Naive thymus-derived CD4-positive, alpha-beta T cell (primary cell): ENCODE data around the gene EXOC1L. TPM values are rescaled to one million over a fixed set of nuclear protein-coding genes. Genes with fewer than 3 reads are reported as not detected.
A peak's percentile ranks its signal among the peaks of the same experiment; 100 is the strongest.
"Not testable (repeated sequence)": the region's sequence is repeated elsewhere in the genome, so short reads cannot be mapped to it uniquely, and the experiment has no call there.

Source experiments
- ATAC-seq: fragments of 150-1000 bp; cut with Tn5 transposase; 2 replicates; pipeline ENCODE4 v1.10.0; 2021; ENCODE audit warnings: mild to moderate bottlenecking, moderate library complexity
- CTCF ChIA-PET: fragments of 350-600 bp; sonication (Branson Sonifier 250); formaldehyde crosslinking; loops from one replicate; lab custom pipeline; 2021; ENCODE audit warnings: antibody characterized with exemption; lab: Charles Lee
- POLR2A ChIA-PET: fragments of 350-600 bp; sonication (Branson Sonifier 250); formaldehyde crosslinking; loops from one replicate; lab custom pipeline; 2021; ENCODE audit warnings: antibody characterized with exemption, inconsistent platforms; lab: Charles Lee
- DNase-seq, 9 donors: peaks; one replicate each; pipeline versions ENCODE4 v3.0.0 to v3.0.0-alpha.2; 2020 to 2022; ENCODE audit warnings: mixed read lengths in 1 of 9
- H3K27ac ChIP-seq: one replicate; pipeline ENCODE4 v1.7.0; 2013; ENCODE audit warnings: mild to moderate bottlenecking, low read depth, low read length, moderate library complexity
- H3K27me3 ChIP-seq, 2 donors: one replicate each; pipeline ENCODE4 v1.7.0; 2013; ENCODE audit warnings: low read length in 2 of 2, mild to moderate bottlenecking in 2 of 2, moderate library complexity in 2 of 2; ENCODE audit not compliant: control insufficient read depth in 2 of 2, insufficient read depth in 2 of 2
- H3K36me3 ChIP-seq, 3 experiments: 1 replicate in 2 of 3; 2 replicates in 1 of 3; pipeline ENCODE4 v1.7.0; 2013; ENCODE audit warnings: low read length in 3 of 3, mild to moderate bottlenecking in 3 of 3, moderate library complexity in 1 of 3; ENCODE audit not compliant: insufficient read depth in 3 of 3, control insufficient read depth in 2 of 3
- H3K4me1 ChIP-seq, 2 donors: one replicate each; pipeline ENCODE4 v1.7.0; 2013; ENCODE audit warnings: low read length in 2 of 2, mild to moderate bottlenecking in 2 of 2, moderate library complexity in 1 of 2; ENCODE audit not compliant: control insufficient read depth in 2 of 2, insufficient read depth in 2 of 2
- H3K4me3 ChIP-seq: 2 replicates; pipeline ENCODE4 v1.7.0; 2013; ENCODE audit warnings: mild to moderate bottlenecking, low read length
- H3K9me3 ChIP-seq, 3 experiments: 1 replicate in 2 of 3; 2 replicates in 1 of 3; pipeline ENCODE4 v1.7.0; 2013; ENCODE audit warnings: low read length in 3 of 3; ENCODE audit not compliant: control insufficient read depth in 2 of 3
- H3K27ac Mint-ChIP-seq, 9 donors: one replicate each; pipeline ENCODE4 v1.8.0; 2020 to 2022; ENCODE audit warnings: mixed read lengths in 9 of 9, mild to moderate bottlenecking in 8 of 9, moderate library complexity in 5 of 9, inconsistent platforms in 2 of 9
- H3K27me3 Mint-ChIP-seq, 5 donors: one replicate each; pipeline ENCODE4 v1.8.0; 2021 to 2022; ENCODE audit warnings: mixed read lengths in 5 of 5, mild to moderate bottlenecking in 1 of 5
- H3K36me3 Mint-ChIP-seq, 5 donors: one replicate each; pipeline ENCODE4 v1.8.0; 2020 to 2022; ENCODE audit warnings: mixed read lengths in 5 of 5, mild to moderate bottlenecking in 3 of 5, inconsistent platforms in 1 of 5
- H3K4me1 Mint-ChIP-seq, 7 donors: one replicate each; pipeline ENCODE4 v1.8.0; 2020 to 2022; ENCODE audit warnings: mixed read lengths in 7 of 7, mild to moderate bottlenecking in 3 of 7, inconsistent platforms in 1 of 7
- H3K4me3 Mint-ChIP-seq, 10 donors: one replicate each; pipeline ENCODE4 v1.8.0; 2020 to 2022; ENCODE audit warnings: mild to moderate bottlenecking in 10 of 10, mixed read lengths in 10 of 10, moderate library complexity in 6 of 10, inconsistent platforms in 2 of 10
- H3K9me3 Mint-ChIP-seq, 11 donors: one replicate each; pipeline ENCODE4 v1.8.0; 2020 to 2022; ENCODE audit warnings: mixed read lengths in 11 of 11, mild to moderate bottlenecking in 4 of 11, inconsistent platforms in 1 of 11, moderate library complexity in 1 of 11
- intact Hi-C, 2 donors: fragments of 100-400 bp; cut with micrococcal nuclease; formaldehyde crosslinking; loops; one replicate each; pipeline ENCODE4 v1.15.1; 2023
- polyA plus RNA-seq, 2 donors: library from polyadenylated mRNA; unstranded; fragments of 300-500 nt; fragmentation: Illumina TruSeq; gene quantifications; one replicate each; pipeline ENCODE4 v1.2.3, GENCODE V29; 2021
- total RNA-seq, 6 experiments: library from RNA in 5 of 6; stranded (reverse) in 5 of 6; gene quantifications; 1 replicate in 5 of 6; 2 replicates in 1 of 6; pipeline ENCODE4 v1.2.3 and lab custom pipeline; 2021 to 2026

The EXOC1L gene
- total and polyA plus RNA-seq, 7 experiments from 2014 or later, result not detected

DNA sequence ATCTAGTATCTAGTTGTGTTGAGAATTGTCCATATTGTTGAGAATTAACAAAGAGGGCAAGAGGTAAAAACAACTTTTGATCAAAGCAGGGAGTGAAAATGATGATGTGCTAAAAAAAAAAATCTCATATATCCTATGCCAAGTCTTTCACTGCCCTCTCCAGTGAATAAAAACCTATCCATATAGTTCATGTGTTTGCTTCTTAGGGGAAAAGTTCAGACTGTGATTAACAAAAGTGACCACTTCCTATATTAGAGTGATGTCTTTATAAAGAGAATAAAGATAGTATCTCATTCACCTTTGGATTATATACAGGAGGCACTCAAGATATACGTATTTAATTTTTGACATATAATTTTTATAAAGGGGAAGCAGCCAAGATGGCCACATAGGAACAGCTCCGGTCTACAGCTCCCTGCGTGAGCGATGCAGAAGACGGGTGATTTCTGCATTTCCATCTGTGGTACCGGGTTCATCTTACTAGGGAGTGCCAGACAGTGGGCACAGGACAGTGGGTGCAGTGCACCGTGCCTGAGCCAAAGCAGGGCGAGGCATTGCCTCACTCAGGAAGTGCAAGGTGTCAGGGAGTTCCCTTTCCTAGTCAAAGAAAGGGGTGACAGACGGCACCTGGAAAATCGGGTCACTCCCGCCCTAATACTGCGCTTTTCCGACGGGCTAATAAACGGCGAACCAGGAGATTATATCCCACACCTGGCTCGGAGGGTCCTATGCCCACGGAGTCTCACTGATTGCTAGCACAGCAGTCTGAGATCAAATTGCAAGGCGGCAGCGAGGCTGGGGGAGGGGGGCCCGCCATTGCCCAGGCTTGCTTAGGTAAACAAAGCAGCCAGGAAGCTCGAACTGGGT lies 22.0 kb downstream of the EXOC1L start:
- H3K4me3 ChIP-seq, H3K36me3 Mint-ChIP-seq, H3K27ac ChIP-seq, H3K27me3 ChIP-seq, H3K4me1 ChIP-seq, H3K27ac Mint-ChIP-seq, H3K36me3 ChIP-seq, H3K4me1 Mint-ChIP-seq, H3K9me3 ChIP-seq, ATAC-seq, intact Hi-C loops, POLR2A ChIA-PET, DNase-seq, H3K4me3 Mint-ChIP-seq: not testable (repeated sequence)
- H3K27me3 Mint-ChIP-seq, result peaks cover 3 to 16% (median 8%) of the 10 kb centered on the region in 5 donors
- CTCF ChIA-PET, result interaction anchor here (0.6 kb wide), 1 partner anchor 830 kb away, joined by 3 read pairs; no protein-coding TSS in a partner anchor
- peaks cover 0 to 22% (median 5%) of the 10 kb centered on the region in 11 donors for H3K9me3 Mint-ChIP-seq

DNA sequence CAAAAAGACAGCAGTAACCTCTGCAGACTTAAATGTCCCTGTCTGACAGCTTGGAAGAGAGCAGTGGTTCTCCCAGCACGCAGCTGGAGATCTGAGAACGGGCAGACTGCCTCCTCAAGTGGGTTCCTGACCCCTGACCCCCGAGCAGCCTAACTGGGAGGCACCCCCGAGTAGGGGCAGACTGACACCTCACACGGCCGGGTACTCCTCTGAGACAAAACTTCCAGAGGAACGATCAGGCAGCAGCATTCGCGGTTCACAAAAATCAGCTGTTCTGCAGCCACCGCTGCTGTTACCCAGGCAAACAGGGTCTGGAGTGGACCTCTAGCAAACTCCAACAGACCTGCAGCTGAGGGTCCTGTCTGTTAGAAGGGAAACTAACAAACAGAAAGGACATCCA lies 22.7 kb downstream of the EXOC1L start:
- H3K4me1 ChIP-seq, H3K36me3 ChIP-seq, ATAC-seq, H3K36me3 Mint-ChIP-seq, H3K4me1 Mint-ChIP-seq, H3K4me3 Mint-ChIP-seq, CTCF ChIA-PET, H3K4me3 ChIP-seq, H3K27ac ChIP-seq, intact Hi-C loops, DNase-seq, H3K9me3 ChIP-seq, H3K27ac Mint-ChIP-seq, H3K27me3 ChIP-seq, POLR2A ChIA-PET: not testable (repeated sequence)
- H3K9me3 Mint-ChIP-seq, result peaks cover 0 to 16% (median 4%) of the 10 kb centered on the region in 11 donors
- H3K27me3 Mint-ChIP-seq, result peaks cover 0 to 14% (median 8%) of the 10 kb centered on the region in 5 donors

DNA sequence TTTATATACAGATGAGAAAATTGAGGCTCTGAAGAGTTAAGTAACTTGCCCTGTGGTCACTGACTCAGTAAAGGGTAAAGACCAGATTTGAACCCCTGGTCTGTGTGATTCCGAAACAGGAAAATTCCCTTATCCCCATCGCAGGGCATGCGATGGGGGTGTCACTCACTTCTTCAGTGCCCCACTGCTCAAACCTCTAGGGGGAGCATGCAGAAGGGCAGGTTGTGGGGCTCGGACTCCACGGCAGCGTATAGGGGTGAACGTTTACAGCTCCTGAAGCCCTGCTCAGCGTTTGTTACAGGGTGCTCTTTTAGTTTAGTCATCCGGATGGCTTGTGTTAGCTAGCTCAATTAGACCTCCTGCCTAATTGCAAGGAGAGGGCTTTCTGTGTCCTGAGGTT lies 30.1 kb downstream of the EXOC1L start:
- Histone ChIP-seq H3K36me3 (peaks cover 0 to 4% (median 0%) of the 10 kb centered on the region in 3 experiments), H3K27ac (no peak overlapping the region), H3K27me3 (no peaks in the 10 kb centered on the region), H3K4me1 (peaks cover 18 to 28% of the 10 kb centered on the region in 2 donors), H3K9me3 (no peaks in the 10 kb centered on the region), H3K4me3 (no peak overlapping the region)
- Mint-ChIP-seq H3K27me3 (peaks cover 0 to 3% (median 0%) of the 10 kb centered on the region in 5 donors), H3K4me3 (no peak overlapping the region), H3K4me1 (peaks cover 21 to 34% (median 31%) of the 10 kb centered on the region in 7 donors), H3K36me3 (peaks cover 0 to 2% (median 0%) of the 10 kb centered on the region in 5 donors), H3K27ac (no peak overlapping the region), H3K9me3 (peaks cover 0 to 2% (median 0%) of the 10 kb centered on the region in 11 donors)
- intact Hi-C loops, result loop anchor here (5.0 to 10.0 kb wide), 6 partner anchors 195 to 1787 kb away; partner anchors contain the start of genes NOA1 (in 2 of the 2), POLR2B (in 2 of the 2), AASDH (in 1 of the 2) and CHIC2 (in 1 of the 2)
- ChIA-PET CTCF (no interaction called here), POLR2A (no interaction called here)
- no peak for DNase-seq
- ATAC-seq, result no peak

DNA sequence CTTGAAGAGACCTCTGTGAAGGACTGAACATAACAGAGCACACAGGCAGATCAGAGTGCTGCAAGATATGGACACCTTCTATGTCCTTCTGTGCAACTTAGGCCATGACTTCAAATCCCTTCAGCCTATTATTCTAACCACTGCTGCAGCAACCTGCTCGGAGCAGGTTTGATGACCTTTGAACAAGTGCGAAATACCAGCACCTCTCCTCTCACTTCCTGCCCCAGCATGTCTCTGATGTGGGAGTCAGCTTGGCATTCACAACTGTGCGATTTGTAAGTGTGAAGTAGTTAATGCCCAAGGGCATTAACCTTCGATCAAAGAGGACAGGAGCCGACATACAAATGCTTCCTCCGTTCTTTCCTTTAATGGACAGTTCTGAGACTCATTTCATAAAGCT lies 32.3 kb downstream of the EXOC1L start:
- peak overlapping the region; percentile 6 for H3K4me3 ChIP-seq
- POLR2A ChIA-PET, result interaction anchor here (0.9 kb wide), 1 partner anchor 97 kb away, joined by 4 read pairs; the partner anchor contains the start of gene CEP135

DNA sequence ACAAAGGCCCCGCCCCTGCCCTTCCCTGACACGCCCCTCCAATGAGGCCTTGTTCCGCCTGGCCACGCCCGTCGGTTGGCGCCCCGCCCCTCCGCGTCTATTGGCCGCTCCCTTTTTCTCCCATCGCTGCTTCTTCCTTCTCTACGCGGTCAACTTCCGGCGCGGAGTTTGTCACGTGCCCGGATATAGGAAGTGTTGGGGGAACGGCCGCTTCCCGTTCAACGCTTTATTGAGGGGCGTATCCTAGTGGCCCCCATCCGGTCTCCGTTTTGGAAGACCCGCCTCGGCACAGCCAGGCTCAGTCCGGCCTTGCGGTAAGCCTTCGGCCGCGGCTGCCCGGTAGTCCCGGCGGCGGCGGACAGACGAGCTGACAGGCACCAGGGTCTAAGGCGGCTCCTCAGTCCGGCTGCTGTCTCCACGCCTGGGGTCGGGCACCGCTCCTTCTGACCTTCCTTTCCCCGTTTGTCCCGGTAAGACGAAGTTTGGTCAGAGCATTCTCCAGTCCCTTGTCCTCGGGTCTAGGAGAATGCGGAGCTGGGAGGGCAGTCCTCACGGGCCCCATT lies 34.0 kb downstream of the EXOC1L start, which contains the start of gene EXOC1:
TSS of gene EXOC1 (plus strand) at position 165 of the 563 bp plus-strand sequence. CDS start 4,676 bp downstream, outside the sequence.
- ChIA-PET CTCF (interaction anchor here (0.6 to 1.6 kb wide), 3 partner anchors 9 to 94 kb away, joined by 3 to 4 read pairs (median 3); no protein-coding TSS in a partner anchor), POLR2A (interaction anchor here (0.6 to 1.3 kb wide), 8 partner anchors 14 to 1055 kb away, joined by 3 to 8 read pairs (median 4); partner anchors contain the start of genes CEP135, PAICS and PPAT)
- Histone ChIP-seq H3K4me1 (peaks cover 26 to 31% of the 10 kb centered on the region in 2 donors), H3K36me3 (peaks cover 0 to 4% (median 0%) of the 10 kb centered on the region in 3 experiments), H3K9me3 (no peaks in the 10 kb centered on the region), H3K27ac (peak within 1 kb of the TSS; percentile 87), H3K4me3 (peak within 1 kb of the TSS; percentile 84), H3K27me3 (no peaks in the 10 kb centered on the region)
- DNase-seq, result peak; percentile 93 to 98 (median 94)
- peak; percentile 99 for ATAC-seq
- intact Hi-C loops, result loop anchor here (1.0 to 10.0 kb wide), 21 partner anchors 13 to 1791 kb away; partner anchors contain the start of genes AASDH (in 2 of the 2), CEP135 (in 2 of the 2), CHIC2 (in 2 of the 2) and NOA1 (in 2 of the 2)
- Mint-ChIP-seq H3K4me1 (peaks cover 22 to 48% (median 42%) of the 10 kb centered on the region in 7 donors), H3K27ac (peak within 1 kb of the TSS in 7 of 9 donors; percentile 75 to 94 (median 90)), H3K27me3 (no peaks in the 10 kb centered on the region), H3K9me3 (peaks cover 0 to 2% (median 0%) of the 10 kb centered on the region in 11 donors), H3K36me3 (peaks cover 0 to 16% (median 4%) of the 10 kb centered on the region in 5 donors), H3K4me3 (peak within 1 kb of the TSS in 2 of 10 donors; percentile 34 to 69)

More for the DNA sequence above, 32.3 kb downstream of the EXOC1L start:
- Histone ChIP-seq H3K9me3 (no peaks in the 10 kb centered on the region), H3K4me1 (peaks cover 26 to 31% of the 10 kb centered on the region in 2 donors), H3K27ac (no peak overlapping the region), H3K27me3 (no peaks in the 10 kb centered on the region), H3K36me3 (peaks cover 0 to 4% (median 0%) of the 10 kb centered on the region in 3 experiments)
- DNase-seq (peak in 7 of 9 donors; percentile 12 to 45 (median 32)), ATAC-seq (peak; percentile 15)
- H3K4me1 Mint-ChIP-seq, result peaks cover 21 to 37% (median 31%) of the 10 kb centered on the region in 7 donors
- CTCF ChIA-PET, result interaction anchor here (0.6 to 1.6 kb wide), 2 partner anchors 96 to 330 kb away, joined by 3 to 4 read pairs; no protein-coding TSS in a partner anchor
- no peaks in the 10 kb centered on the region for H3K27me3 Mint-ChIP-seq
- H3K27ac Mint-ChIP-seq, result peak overlapping the region in 7 of 9 donors; percentile 54 to 94 (median 75)
- intact Hi-C loops, result loop anchor here (2.0 to 10.0 kb wide), 10 partner anchors 193 to 1790 kb away; partner anchors contain the start of genes CHIC2 (in 2 of the 2), NOA1 (in 2 of the 2), POLR2B (in 2 of the 2) and SRP72 (in 2 of the 2)
- H3K4me3 Mint-ChIP-seq, result peak overlapping the region in 2 of 10 donors; percentile 63 to 69
- H3K9me3 Mint-ChIP-seq, result peaks cover 0 to 2% (median 0%) of the 10 kb centered on the region in 11 donors
- H3K36me3 Mint-ChIP-seq, result peaks cover 0 to 4% (median 0%) of the 10 kb centered on the region in 5 donors
